Midbrain (tissue), 1 donor: Measurements from ENCODE around the gene FOXA1.

Experiments
- DNase-seq: peaks from one replicate; lab custom pipeline; 2025; lab: John Stamatoyannopoulos, UW

FOXA1 gene

GRCh38 chr14:37589715-37590427 lies 5.2 kb downstream of the FOXA1 start:
- no peak for DNase-seq

- no peak for DNase-seq
Measured at GRCh38 chr14:37588956-37589714, 5.9 kb downstream of the FOXA1 start.

GRCh38 chr14:37588667-37588955 lies 6.4 kb downstream of the FOXA1 start:
- no peak for DNase-seq

GRCh38 chr14:37587881-37588666 lies 7.0 kb downstream of the FOXA1 start:
- no peak for DNase-seq

GRCh38 chr14:37587131-37587803 lies 7.8 kb downstream of the FOXA1 start:
- DNase-seq = no peak

- DNase-seq = no peak
Measured at GRCh38 chr14:37586797-37587130, 8.3 kb downstream of the FOXA1 start.

- no peak for DNase-seq
Measured at GRCh38 chr14:37585971-37586796, 8.9 kb downstream of the FOXA1 start.

GRCh38 chr14:37585101-37585511 lies 9.9 kb downstream of the FOXA1 start:
- no peak for DNase-seq

- DNase-seq = no peak
Measured at GRCh38 chr14:37584211-37585100, 10.6 kb downstream of the FOXA1 start.

GRCh38 chr14:37583358-37584210 lies 11.5 kb downstream of the FOXA1 start:
- no peak for DNase-seq

- no peak for DNase-seq
Measured at GRCh38 chr14:37580146-37580545, 14.9 kb downstream of the FOXA1 start.

- no peak for DNase-seq
Measured at GRCh38 chr14:37579274-37579673, 15.8 kb downstream of the FOXA1 start.

- DNase-seq = no peak
Measured at GRCh38 chr14:37573356-37573755, 21.7 kb downstream of the FOXA1 start.

GRCh38 chr14:37571391-37571790 lies 23.7 kb downstream of the FOXA1 start:
- DNase-seq = no peak

- no peak for DNase-seq
Measured at GRCh38 chr14:37569729-37570128, 25.3 kb downstream of the FOXA1 start.

GRCh38 chr14:37566811-37567371 lies 28.2 kb downstream of the FOXA1 start:
- no peak for DNase-seq

GRCh38 chr14:37565550-37565949 lies 29.5 kb downstream of the FOXA1 start:
- no peak for DNase-seq

- DNase-seq = no peak
Measured at GRCh38 chr14:37563189-37563588, 31.9 kb downstream of the FOXA1 start.

GRCh38 chr14:37559386-37559785 lies 35.7 kb downstream of the FOXA1 start:
- no peak for DNase-seq
